SK-N-MC (cell line): ENCODE data around the gene AMACR.

Source experiments
- DNase-seq: peaks from one replicate; pipeline ENCODE4 v3.0.0-alpha.2; 2011; ENCODE audit warnings: low read depth, low spot score
- H3K27ac ChIP-seq: fragments of 200-600 bp; sonication (generic); 2 replicates; pipeline ENCODE4 v1.5.1; 2016; ENCODE audit warnings: mixed run types
- H3K36me3 ChIP-seq: fragments of 200-600 bp; sonication (generic); 2 replicates; pipeline ENCODE4 v1.6.1; 2017; ENCODE audit warnings: antibody characterized with exemption, low read length, mixed read lengths; ENCODE audit not compliant: insufficient read depth
- H3K4me3 ChIP-seq: fragments of 200-600 bp; sonication (generic); 2 replicates; pipeline ENCODE4 v1.5.1; 2016
- H3K9ac ChIP-seq: fragments of 200-600 bp; sonication (generic); 2 replicates; pipeline ENCODE4 v1.8.0; 2017; ENCODE audit warnings: mixed run types, mixed read lengths; ENCODE audit not compliant: insufficient read length
- H3K9me3 ChIP-seq: fragments of 200-600 bp; sonication (generic); 2 replicates; pipeline ENCODE4 v1.6.1; 2017; ENCODE audit warnings: low read depth, mild to moderate bottlenecking, antibody characterized with exemption, low read length, moderate library complexity, mixed read lengths
- EZH2 ChIP-seq: fragments of 200-600 bp; sonication (generic); IDR thresholded peaks from one replicate; pipeline ENCODE4 v1.6.1; 2017; ENCODE audit warnings: antibody characterized with exemption
- FOXP2 ChIP-seq: optimal IDR thresholded peaks from 2 replicates; pipeline ENCODE3; 2011; ENCODE audit warnings: mild to moderate bottlenecking, moderate library complexity; ENCODE audit not compliant: insufficient read depth; ENCODE audit errors: extremely low read length, control extremely low read depth
- POLR2AphosphoS5 ChIP-seq: IDR thresholded peaks from 2 replicates; pipeline ENCODE4 v1.6.1; 2012; ENCODE audit warnings: mild to moderate bottlenecking, low read depth, low read length, borderline replicate concordance

AMACR gene

GRCh38 chr5:34047774-34048572 lies 40.1 kb upstream of the AMACR start:
- no peak overlapping the region for H3K4me3 ChIP-seq

GRCh38 chr5:34047143-34047542 lies 39.3 kb upstream of the AMACR start:
- no peak overlapping the region for H3K4me3 ChIP-seq
- DNase-seq: no peak
- TF ChIP-seq EZH2: no peak
- TF ChIP-seq POLR2AphosphoS5: no peak
- no peak for TF ChIP-seq FOXP2
- no peaks in the 10 kb centered on the region; the same call in 1 of the 2 replicates for H3K36me3 ChIP-seq
- H3K9ac ChIP-seq: no peak overlapping the region
- no peak overlapping the region for H3K27ac ChIP-seq
- no peaks in the 10 kb centered on the region for H3K9me3 ChIP-seq

More at GRCh38 chr5:34047774-34048572, 40.1 kb upstream of the AMACR start:
- DNase-seq: no peak
- no peak overlapping the region for H3K27ac ChIP-seq
- H3K9ac ChIP-seq: no peak overlapping the region
- no peaks in the 10 kb centered on the region; the same call in 1 of the 2 replicates for H3K36me3 ChIP-seq
- TF ChIP-seq POLR2AphosphoS5: no peak
- no peak for TF ChIP-seq FOXP2
- TF ChIP-seq EZH2: no peak
- H3K9me3 ChIP-seq: no peaks in the 10 kb centered on the region

- TF ChIP-seq EZH2 (no peak), POLR2AphosphoS5 (no peak), FOXP2 (no peak)
- no peak overlapping the region for H3K9ac ChIP-seq
Measured at GRCh38 chr5:34045996-34046395, 38.1 kb upstream of the AMACR start.

GRCh38 chr5:34045023-34045422 lies 37.2 kb upstream of the AMACR start:
- Histone ChIP-seq H3K27ac (no peak overlapping the region), H3K36me3 (no peaks in the 10 kb centered on the region), H3K4me3 (no peak overlapping the region), H3K9me3 (no peaks in the 10 kb centered on the region), H3K9ac (no peak overlapping the region)
- TF ChIP-seq POLR2AphosphoS5: no peak
- no peak for TF ChIP-seq EZH2
- TF ChIP-seq FOXP2: no peak
- DNase-seq: no peak

More at GRCh38 chr5:34045996-34046395, 38.1 kb upstream of the AMACR start:
- Histone ChIP-seq H3K27ac (no peak overlapping the region), H3K9me3 (no peaks in the 10 kb centered on the region), H3K4me3 (no peak overlapping the region), H3K36me3 (no peaks in the 10 kb centered on the region)
- DNase-seq: no peak

GRCh38 chr5:34043099-34043876 lies 35.4 kb upstream of the AMACR start, which contains the start of gene C1QTNF3:
Gene C1QTNF3 (minus strand): TSS chr5:34043213. CDS start chr5:34043125, 88 bp downstream.
- no peak within 1 kb of the TSS for H3K27ac ChIP-seq
- no peaks in the 10 kb centered on the region for H3K9me3 ChIP-seq
- TF ChIP-seq EZH2 (no peak), POLR2AphosphoS5 (no peak), FOXP2 (no peak)
- H3K9ac ChIP-seq: no peak within 1 kb of the TSS
- no peak for DNase-seq
- H3K4me3 ChIP-seq: no peak within 1 kb of the TSS
- no peaks in the 10 kb centered on the region for H3K36me3 ChIP-seq

- Histone ChIP-seq H3K9ac (no peak overlapping the region), H3K9me3 (no peaks in the 10 kb centered on the region), H3K4me3 (no peak overlapping the region), H3K36me3 (no peaks in the 10 kb centered on the region), H3K27ac (no peak overlapping the region)
- no peak for DNase-seq
- TF ChIP-seq EZH2 (no peak), POLR2AphosphoS5 (no peak), FOXP2 (no peak)
Measured at GRCh38 chr5:34042321-34042720, 34.5 kb upstream of the AMACR start.

- no peak overlapping the region for H3K4me3 ChIP-seq
- TF ChIP-seq FOXP2 (no peak), POLR2AphosphoS5 (no peak), EZH2 (no peak)
- H3K27ac ChIP-seq: no peak overlapping the region
- H3K36me3 ChIP-seq: no peaks in the 10 kb centered on the region
- H3K9ac ChIP-seq: no peak overlapping the region
- DNase-seq: no peak
- no peaks in the 10 kb centered on the region for H3K9me3 ChIP-seq
Measured at GRCh38 chr5:34041247-34041972, 33.6 kb upstream of the AMACR start.

- Histone ChIP-seq H3K27ac (no peak overlapping the region), H3K36me3 (no peaks in the 10 kb centered on the region), H3K4me3 (no peak overlapping the region), H3K9ac (no peak overlapping the region), H3K9me3 (no peaks in the 10 kb centered on the region)
- no peak for DNase-seq
- no peak for TF ChIP-seq POLR2AphosphoS5
- no peak for TF ChIP-seq EZH2
- no peak for TF ChIP-seq FOXP2
Measured at GRCh38 chr5:34040472-34040871, 32.6 kb upstream of the AMACR start.
